ENCODE results near the gene GMFB.

GRCh38 chr14:54483073-54483745, 5.6 kb downstream of the GMFB start:
- TF ChIP-seq EP300 (conservative IDR thresholded peaks at IDR 0.05; ENCODE audit: poor library complexity, severe bottlenecking): no peak
- no peak for TF ChIP-seq POLR2AphosphoS5 (IDR thresholded peaks at IDR 0.05)
- TF ChIP-seq EZH2 (IDR thresholded peaks at IDR 0.05; ENCODE audit: borderline replicate concordance, insufficient read depth, low read length, poor library complexity, severe bottlenecking): no peak
- no peak for TF ChIP-seq CTCF (IDR thresholded peaks at IDR 0.05; ENCODE audit: poor library complexity, severe bottlenecking)

Data from neural cell (in vitro differentiated cells).